K562 (cell line): ENCODE results near the gene HDAC9.

Source experiments
- FOXA1 ChIP-seq: fragments of 450-650 bp; IDR thresholded peaks from 2 replicates; pipeline ENCODE4 v1.6.1; 2016; ENCODE audit warnings: mild to moderate bottlenecking, borderline replicate concordance
- NR4A1 ChIP-seq, 2 experiments: fragments of 250-450 bp in 1 of 2; fragments of 450-650 bp in 1 of 2; sonication (Bioruptor Pico) in 1 of 2; IDR thresholded peaks; 2 replicates each; pipeline versions ENCODE4 v1.4.0 to v1.6.1; 2016 to 2020; ENCODE audit warnings: mild to moderate bottlenecking in 2 of 2, missing compliant biosample characterization in 1 of 2, missing genetic modification characterization in 1 of 2, moderate library complexity in 1 of 2
- SIX5 ChIP-seq, 2 experiments: IDR thresholded peaks; 2 replicates each; pipeline ENCODE4 v1.6.1; 2011; ENCODE audit warnings: low read length in 2 of 2, borderline replicate concordance in 1 of 2, low read depth in 1 of 2, mild to moderate bottlenecking in 1 of 2, moderate library complexity in 1 of 2; ENCODE audit not compliant: insufficient read depth in 1 of 2
- SRF ChIP-seq, 2 experiments: fragments of 250-450, 450-650 bp in 1 of 2; sonication (Bioruptor Pico) in 1 of 2; sonication (generic) in 1 of 2; formaldehyde crosslinking; IDR thresholded peaks; 2 replicates each; pipeline versions ENCODE4 v1.5.0 to v1.5.1; 2020 to 2022; ENCODE audit warnings: mild to moderate bottlenecking in 1 of 2, missing genetic modification reagents in 1 of 2
- ZC3H11A ChIP-seq: IDR thresholded peaks from 2 replicates; pipeline ENCODE4 v1.6.1; 2012; ENCODE audit warnings: low read depth, low read length, improper control_type of control experiment

GRCh38 chr7:19001854-19002253, 506.3 kb downstream of the HDAC9 start:
- TF ChIP-seq FOXA1: no peak
- TF ChIP-seq SIX5 (IDR thresholded peaks at IDR 0.05; ENCODE audit: borderline replicate concordance in 1 of 2, insufficient read depth in 1 of 2, low read depth in 1 of 2, low read length in 2 of 2): no peak
- TF ChIP-seq SRF (CRISPR knock-in tag; IDR thresholded peaks at IDR 0.05): no peak
- no peak for TF ChIP-seq ZC3H11A
- no peak for TF ChIP-seq NR4A1 (CRISPR knock-in tag; IDR thresholded peaks at IDR 0.05)
- no peak for TF ChIP-seq NR4A1 (tag; IDR thresholded peaks at IDR 0.05)
